RWPE1 (cell line): Measurements from ENCODE around the gene B4GAT1.

ENCODE experiments used
- CTCF ChIA-PET: fragments of 350-600 bp; sonication (Branson Sonifier 250); formaldehyde crosslinking; extraction: SDS; loops from one replicate; lab custom pipeline; 2021; lab: Yijun Ruan, JAX
- POLR2A ChIA-PET: fragments of 400-600 bp; formaldehyde crosslinking; extraction: SDS; loops from one replicate; lab custom pipeline; 2020; ENCODE audit warnings: antibody characterized with exemption; ENCODE audit not compliant: low non-redundant PET; lab: Yijun Ruan, JAX
- DNase-seq: peaks from one replicate; pipeline ENCODE4 v3.0.0; 2012; ENCODE audit warnings: low spot score
- H3K27ac ChIP-seq: fragments of 450-650 bp; 2 replicates; pipeline ENCODE4 v1.5.1; 2017
- TF ChIP-seq, protein P1 (sequence below): fragments of 450-650 bp; conservative IDR thresholded peaks from 2 replicates; pipeline ENCODE4 v1.5.1; 2017; ENCODE audit warnings: low read depth, mild to moderate bottlenecking

Gene B4GAT1

DNA sequence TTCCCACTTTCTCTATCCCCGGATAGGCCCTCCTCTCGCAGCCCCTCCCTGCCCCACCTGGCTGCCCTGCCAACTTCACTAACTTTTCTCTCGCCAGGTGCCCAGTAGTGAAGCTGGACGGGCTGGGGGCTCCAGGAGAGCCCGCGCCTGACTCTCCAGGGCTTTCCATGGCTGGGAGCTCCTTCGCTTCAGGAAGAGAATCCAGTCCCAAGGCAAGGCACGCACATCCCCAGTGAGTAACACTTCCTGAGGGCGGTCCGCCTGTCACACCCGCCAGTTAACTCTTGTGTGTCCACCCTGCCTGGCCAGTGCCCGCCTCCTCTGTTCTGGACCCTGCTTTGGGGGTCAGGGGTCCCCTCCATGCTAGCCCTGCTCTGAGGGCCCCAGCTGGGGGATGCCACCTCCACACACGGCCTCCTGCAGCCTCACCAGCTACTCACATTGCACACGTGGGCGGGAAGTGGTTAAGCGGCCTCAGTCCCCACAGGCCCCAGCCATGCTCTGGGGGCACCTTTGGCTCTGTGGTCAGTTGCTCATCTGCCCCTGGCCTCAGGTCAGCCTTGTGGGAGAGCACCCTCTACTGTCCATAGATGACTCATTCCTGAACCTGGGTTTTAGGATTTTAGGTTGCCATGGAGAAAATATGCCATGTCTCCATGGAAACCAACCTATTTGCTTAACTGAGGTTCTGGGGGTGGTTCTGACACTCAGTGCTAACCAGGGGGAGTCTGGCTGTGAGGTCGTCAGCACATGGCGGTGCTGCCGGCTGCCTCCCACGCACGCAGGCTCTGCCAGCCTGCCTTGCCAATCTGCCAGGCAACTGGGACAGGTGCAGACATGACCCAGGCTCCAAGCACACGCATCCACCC lies 11.0 kb downstream of the B4GAT1 start, which contains the start of gene RIN1:
Gene RIN1, minus strand, starts transcription at position 201 of the 869 bp plus-strand sequence. Its CDS starts 32 bp downstream, at position 169.
- TF ChIP-seq, protein P1, sequence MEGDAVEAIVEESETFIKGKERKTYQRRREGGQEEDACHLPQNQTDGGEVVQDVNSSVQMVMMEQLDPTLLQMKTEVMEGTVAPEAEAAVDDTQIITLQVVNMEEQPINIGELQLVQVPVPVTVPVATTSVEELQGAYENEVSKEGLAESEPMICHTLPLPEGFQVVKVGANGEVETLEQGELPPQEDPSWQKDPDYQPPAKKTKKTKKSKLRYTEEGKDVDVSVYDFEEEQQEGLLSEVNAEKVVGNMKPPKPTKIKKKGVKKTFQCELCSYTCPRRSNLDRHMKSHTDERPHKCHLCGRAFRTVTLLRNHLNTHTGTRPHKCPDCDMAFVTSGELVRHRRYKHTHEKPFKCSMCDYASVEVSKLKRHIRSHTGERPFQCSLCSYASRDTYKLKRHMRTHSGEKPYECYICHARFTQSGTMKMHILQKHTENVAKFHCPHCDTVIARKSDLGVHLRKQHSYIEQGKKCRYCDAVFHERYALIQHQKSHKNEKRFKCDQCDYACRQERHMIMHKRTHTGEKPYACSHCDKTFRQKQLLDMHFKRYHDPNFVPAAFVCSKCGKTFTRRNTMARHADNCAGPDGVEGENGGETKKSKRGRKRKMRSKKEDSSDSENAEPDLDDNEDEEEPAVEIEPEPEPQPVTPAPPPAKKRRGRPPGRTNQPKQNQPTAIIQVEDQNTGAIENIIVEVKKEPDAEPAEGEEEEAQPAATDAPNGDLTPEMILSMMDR = peak; percentile 50
- H3K27ac ChIP-seq = peak within 1 kb of the TSS; percentile 100
- peak; percentile 97 for DNase-seq
- CTCF ChIA-PET = interaction anchor here (0.6 to 3.4 kb wide), 4 partner anchors 24 to 52 kb away, joined by 3 to 22 read pairs (median 6); no protein-coding TSS in a partner anchor
- POLR2A ChIA-PET = interaction anchor here (1.2 to 1.4 kb wide), 2 partner anchors 10 to 12 kb away, joined by 3 to 8 read pairs; no protein-coding TSS in a partner anchor

DNA sequence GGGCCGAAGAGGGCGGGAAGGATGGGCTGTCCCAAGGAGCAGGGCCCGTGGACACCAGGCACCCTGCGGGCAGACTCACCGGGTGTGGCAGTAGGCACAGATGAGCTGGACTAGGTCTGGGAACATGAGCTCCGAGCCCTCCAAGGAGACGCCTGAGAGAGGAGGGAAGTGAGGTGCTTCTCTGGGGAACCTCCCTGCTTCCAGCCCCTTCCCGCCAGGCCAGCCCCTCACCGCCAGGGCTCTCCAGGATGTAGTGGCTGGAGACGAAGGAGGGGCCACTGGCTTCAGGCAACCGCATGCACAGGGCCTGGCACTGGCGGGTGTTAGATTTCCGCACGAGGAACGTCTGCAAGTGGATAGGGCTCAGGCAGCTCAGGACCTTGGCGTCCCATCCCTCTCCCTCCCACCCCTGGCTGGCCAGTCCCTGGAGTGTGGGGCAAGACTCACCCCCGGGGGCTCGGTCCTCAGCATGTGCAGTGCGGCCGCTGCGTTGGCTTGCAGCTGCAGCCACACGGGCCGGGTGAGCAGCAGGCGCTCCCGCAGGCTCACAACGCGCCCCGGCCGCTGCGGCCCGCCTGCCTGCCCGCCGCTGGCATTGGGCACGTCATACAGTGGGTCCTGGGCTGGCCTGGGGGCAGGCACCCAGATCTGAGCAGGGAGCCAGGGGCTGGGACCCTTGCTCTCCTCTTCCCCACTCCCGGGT lies 11.7 kb downstream of the B4GAT1 start:
- peak; percentile 26 for DNase-seq
- ChIA-PET CTCF (interaction anchor here (0.6 to 3.4 kb wide), 6 partner anchors 9 to 53 kb away, joined by 3 to 22 read pairs (median 5); no protein-coding TSS in a partner anchor), POLR2A (interaction anchor here (1.1 to 1.4 kb wide), 3 partner anchors 9 to 13 kb away, joined by 3 to 8 read pairs (median 4); no protein-coding TSS in a partner anchor)

DNA sequence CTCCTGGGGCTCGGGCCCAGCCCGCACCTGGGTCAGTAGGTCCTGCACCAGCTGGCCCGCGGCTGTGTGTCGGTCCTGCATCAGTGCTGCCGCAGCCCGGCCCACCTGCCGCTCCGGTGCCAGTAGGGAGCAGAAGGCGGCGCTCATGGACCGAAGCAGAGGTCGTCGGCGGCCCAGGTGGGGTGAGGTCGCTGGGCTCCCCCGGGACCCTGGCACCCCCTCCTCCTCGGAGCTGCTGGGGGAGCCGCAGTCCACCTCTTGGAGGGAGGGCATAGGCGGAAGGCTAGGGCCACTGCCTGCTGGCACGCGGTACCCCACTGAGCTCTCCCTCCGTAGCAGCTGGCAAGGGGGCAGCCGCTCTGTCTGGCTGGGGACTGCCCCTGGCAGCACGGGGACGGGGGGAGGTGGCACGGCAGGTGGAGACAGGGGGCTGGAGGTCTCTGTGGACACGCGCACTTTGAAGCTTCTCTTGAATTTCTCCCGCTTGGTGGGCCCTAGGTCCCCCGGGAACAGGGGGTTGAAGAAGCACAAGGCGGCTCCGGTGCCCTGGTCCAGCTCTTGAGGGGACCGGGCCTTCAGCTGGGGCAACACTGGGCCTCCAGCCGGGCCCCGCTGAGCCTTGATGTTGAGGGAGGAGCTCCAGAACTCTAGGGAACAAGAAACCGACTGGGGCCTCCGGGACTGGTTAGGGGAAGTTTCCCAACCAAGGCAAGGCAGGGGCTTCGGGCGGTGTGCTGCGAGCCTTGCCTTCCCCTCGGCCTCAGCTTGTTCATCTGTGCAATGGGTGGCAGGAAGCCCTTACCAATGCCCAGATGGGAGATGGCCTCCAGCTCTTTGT lies 12.6 kb downstream of the B4GAT1 start:
- ChIA-PET POLR2A (interaction anchor here (0.6 to 1.4 kb wide), 5 partner anchors 8 to 13 kb away, joined by 3 to 8 read pairs (median 4); partner anchors contain the start of gene BRMS1), CTCF (interaction anchor here (0.6 to 3.4 kb wide), 7 partner anchors 8 to 54 kb away, joined by 3 to 22 read pairs (median 5); no protein-coding TSS in a partner anchor)
- no peak for DNase-seq
- peak overlapping the region; percentile 100 for H3K27ac ChIP-seq
- TF ChIP-seq, protein P1 = no peak

More for the DNA sequence above, 11.7 kb downstream of the B4GAT1 start:
- peak overlapping the region; percentile 100 for H3K27ac ChIP-seq
- TF ChIP-seq, protein P1 = no peak

- TF ChIP-seq, protein P1 = no peak
- ChIA-PET CTCF (interaction anchor here (0.6 to 3.4 kb wide), 4 partner anchors 10 to 55 kb away, joined by 3 to 22 read pairs (median 6); no protein-coding TSS in a partner anchor), POLR2A (interaction anchor here (0.6 kb wide), 1 partner anchor 11 kb away, joined by 4 read pairs; no protein-coding TSS in a partner anchor)
- DNase-seq = no peak
- peak overlapping the region; percentile 100 for H3K27ac ChIP-seq
These were observed 13.4 kb downstream of the B4GAT1 start for GRCh38 chr11:66333896-66334604.

GRCh38 chr11:66333220-66333877 lies 14.1 kb downstream of the B4GAT1 start:
- POLR2A ChIA-PET = interaction anchor here (1.3 kb wide), 1 partner anchor 11 kb away, joined by 3 read pairs; the partner anchor contains the start of gene BRMS1
- CTCF ChIA-PET = interaction anchor here (3.4 kb wide), 1 partner anchor 21 kb away, joined by 22 read pairs; no protein-coding TSS in a partner anchor
- TF ChIP-seq, protein P1 = no peak
- no peak for DNase-seq
- peak overlapping the region; percentile 100 for H3K27ac ChIP-seq
